HG02870 (cell line): ENCODE measurements around the gene NXNL1.
"Not testable (repeated sequence)": the region's sequence is repeated elsewhere in the genome, so short reads cannot be mapped to it uniquely, and the experiment has no call there.

Experiments used
- ATAC-seq: cut with Tn5 transposase; IDR thresholded peaks from one replicate; pipeline ENCODE4 v1.9.1; 2021; ENCODE audit warnings: mild to moderate bottlenecking, moderate library complexity; ENCODE audit not compliant: unreplicated experiment

The NXNL1 gene

GRCh38 chr19:17487284-17488121, 26.8 kb upstream of the NXNL1 start:
- ATAC-seq, result no peak

- ATAC-seq, result no peak
Observed at GRCh38 chr19:17486545-17487240, 26.0 kb upstream of the NXNL1 start.

GRCh38 chr19:17484520-17485185, 23.9 kb upstream of the NXNL1 start:
- no peak for ATAC-seq

GRCh38 chr19:17483605-17484002, 22.9 kb upstream of the NXNL1 start:
- no peak for ATAC-seq

GRCh38 chr19:17482877-17483604, 22.3 kb upstream of the NXNL1 start:
- no peak for ATAC-seq

- no peak for ATAC-seq
Observed at GRCh38 chr19:17481986-17482385, 21.3 kb upstream of the NXNL1 start.

GRCh38 chr19:17479325-17479791, 18.6 kb upstream of the NXNL1 start:
- ATAC-seq, result no peak

- no peak for ATAC-seq
Observed at GRCh38 chr19:17475541-17476115, 14.9 kb upstream of the NXNL1 start.

GRCh38 chr19:17475011-17475540, 14.3 kb upstream of the NXNL1 start:
- not testable (repeated sequence) for ATAC-seq

GRCh38 chr19:17473041-17473440, 12.3 kb upstream of the NXNL1 start:
- no peak for ATAC-seq

GRCh38 chr19:17471410-17472125, 10.8 kb upstream of the NXNL1 start:
- no peak for ATAC-seq

- ATAC-seq, result peak; percentile 76
Observed at GRCh38 chr19:17470068-17470841, 9.5 kb upstream of the NXNL1 start, which contains the start of gene SLC27A1. SLC27A1 (plus strand) TSS chr19:17470524; CDS start chr19:17470541, 17 bp downstream.

- ATAC-seq, result peak; percentile 55
Observed at GRCh38 chr19:17469481-17470067, 8.8 kb upstream of the NXNL1 start.

GRCh38 chr19:17469092-17469480, 8.4 kb upstream of the NXNL1 start:
- ATAC-seq, result no peak

GRCh38 chr19:17468302-17469091, 7.8 kb upstream of the NXNL1 start:
- no peak for ATAC-seq

- ATAC-seq, result no peak
Observed at GRCh38 chr19:17467471-17468301, 7.0 kb upstream of the NXNL1 start.

GRCh38 chr19:17466487-17466850, 5.7 kb upstream of the NXNL1 start:
- no peak for ATAC-seq
